Skin epidermis (tissue), 12 donors: ENCODE data around the gene KCNAB2.

Experiments used
- H3K27ac ChIP-seq, 21 experiments: fragments of 200-600 bp; sonication (generic) in 11 of 21; one replicate each; pipeline ENCODE4 v1.5.0; 2020; ENCODE audit warnings: mild to moderate bottlenecking in 3 of 21, inconsistent platforms in 2 of 21, moderate library complexity in 2 of 21
- H3K4me3 ChIP-seq, 7 experiments: fragments of 200-600 bp; sonication (generic) in 2 of 7; one replicate each; pipeline ENCODE4 v1.5.0; 2020; ENCODE audit warnings: inconsistent platforms in 2 of 7, mild to moderate bottlenecking in 2 of 7, moderate library complexity in 1 of 7

Gene KCNAB2

GRCh38 chr1:6134741-6135510, 89.2 kb downstream of the KCNAB2 start:
- no peak overlapping the region for H3K27ac ChIP-seq
- no peak overlapping the region for H3K4me3 ChIP-seq

- H3K4me3 ChIP-seq: no peak overlapping the region
- no peak overlapping the region for H3K27ac ChIP-seq
These were observed 91.0 kb downstream of the KCNAB2 start for GRCh38 chr1:6136516-6137220.

- Histone ChIP-seq H3K4me3 (no peak overlapping the region), H3K27ac (no peak overlapping the region)
These were observed 92.1 kb downstream of the KCNAB2 start for GRCh38 chr1:6137758-6138157.

GRCh38 chr1:6140413-6140812, 94.7 kb downstream of the KCNAB2 start:
- no peak overlapping the region for H3K27ac ChIP-seq
- H3K4me3 ChIP-seq: no peak overlapping the region

- no peak overlapping the region for H3K27ac ChIP-seq
- H3K4me3 ChIP-seq: no peak overlapping the region
These were observed 95.9 kb downstream of the KCNAB2 start for GRCh38 chr1:6141592-6141991.

- Histone ChIP-seq H3K27ac (no peak overlapping the region), H3K4me3 (no peak overlapping the region)
These were observed 96.4 kb downstream of the KCNAB2 start for GRCh38 chr1:6142036-6142621.

- H3K4me3 ChIP-seq: no peak overlapping the region
- no peak overlapping the region for H3K27ac ChIP-seq
These were observed 97.0 kb downstream of the KCNAB2 start for GRCh38 chr1:6142734-6143133.

GRCh38 chr1:6143395-6143794, 97.7 kb downstream of the KCNAB2 start:
- H3K27ac ChIP-seq: no peak overlapping the region

GRCh38 chr1:6144175-6144574, 98.5 kb downstream of the KCNAB2 start:
- Histone ChIP-seq H3K27ac (no peak overlapping the region), H3K4me3 (no peak overlapping the region)

More at GRCh38 chr1:6143395-6143794, 97.7 kb downstream of the KCNAB2 start:
- no peak overlapping the region for H3K4me3 ChIP-seq

GRCh38 chr1:6144647-6145395, 99.1 kb downstream of the KCNAB2 start:
- Histone ChIP-seq H3K4me3 (no peak overlapping the region), H3K27ac (no peak overlapping the region)

- Histone ChIP-seq H3K27ac (no peak overlapping the region), H3K4me3 (no peak overlapping the region)
These were observed 99.7 kb downstream of the KCNAB2 start for GRCh38 chr1:6145396-6145750.

- Histone ChIP-seq H3K27ac (no peak overlapping the region), H3K4me3 (no peak overlapping the region)
These were observed 100.2 kb downstream of the KCNAB2 start for GRCh38 chr1:6145864-6146410.

GRCh38 chr1:6148497-6149241, 103.0 kb downstream of the KCNAB2 start:
- Histone ChIP-seq H3K4me3 (no peak overlapping the region), H3K27ac (no peak overlapping the region)

GRCh38 chr1:6149597-6149996, 103.9 kb downstream of the KCNAB2 start:
- no peak overlapping the region for H3K27ac ChIP-seq
- no peak overlapping the region for H3K4me3 ChIP-seq

GRCh38 chr1:6150006-6150938, 104.6 kb downstream of the KCNAB2 start:
- Histone ChIP-seq H3K4me3 (no peak overlapping the region), H3K27ac (no peak overlapping the region)
